ENCODE measurements around the gene NAALADL2. TPM values are rescaled to one million over a fixed set of nuclear protein-coding genes. Genes with fewer than 3 reads are reported as not detected.

NAALADL2 gene
- total and polyA plus RNA-seq, 2 of the 13 experiments (the other 11 are each of a cell fraction or from before 2014, with no cell fraction given): 0.08 TPM; not detected in 1

GRCh38 chr3:175077216-175077615 is 218.1 kb downstream of the NAALADL2 start:
- no peaks in the 10 kb centered on the region for H3K4me1 ChIP-seq (ENCODE audit: insufficient read depth, low read length)
- ATAC-seq (no peak), FAIRE-seq (no peak), DNase-seq (ENCODE audit: low spot score) (no peak)
- H3K79me2 ChIP-seq (ENCODE audit: insufficient read depth, low read length): no peaks in the 10 kb centered on the region
- WGBS (ENCODE audit: low lambda C conversion rate): under 1% methylated on average over 3 of the region's 3 CpGs
- no peak overlapping the region for H3K4me2 ChIP-seq (ENCODE audit: low read depth, low read length)
- no peak overlapping the region for H3K27ac ChIP-seq (ENCODE audit: extremely low read length, insufficient read depth, low read length)
- CTCF ChIA-PET (ENCODE audit: low intra/inter-chr PET ratio, low total read pairs): no interaction called here
- no peak overlapping the region for H2AFZ ChIP-seq (ENCODE audit: low read length)
- no peak overlapping the region for H3K9ac ChIP-seq (ENCODE audit: insufficient read depth, low read depth, low read length)
- no peak for TF ChIP-seq ATF3 (CRISPR knock-in tag; IDR thresholded peaks at IDR 0.05)
- no peak for TF ChIP-seq CENPX (CRISPR knock-in tag; IDR thresholded peaks at IDR 0.05)
- TF ChIP-seq ZFY (CRISPR knock-in tag; IDR thresholded peaks at IDR 0.05): no peak
- no peak for TF ChIP-seq TIGD3 (CRISPR knock-in tag; IDR thresholded peaks at IDR 0.05; ENCODE audit: borderline replicate concordance)
- TF ChIP-seq MAFK (conservative IDR thresholded peaks at IDR 0.05 in 1 of 2, IDR thresholded peaks at IDR 0.05 in 1 of 2; ENCODE audit: low read length in 2 of 2): no peak
- no peak for TF ChIP-seq UBTF (CRISPR knock-in tag; IDR thresholded peaks at IDR 0.05)
- no peak for TF ChIP-seq GATAD1 (CRISPR knock-in tag; IDR thresholded peaks at IDR 0.05)
- TF ChIP-seq ZMYM3 (CRISPR knock-in tag; IDR thresholded peaks at IDR 0.05): no peak
- no peak for TF ChIP-seq ZNF234 (CRISPR knock-in tag; conservative IDR thresholded peaks at IDR 0.05)
- TF ChIP-seq MTF1 (CRISPR knock-in tag; IDR thresholded peaks at IDR 0.05): no peak
- no peak for TF ChIP-seq HNF1A (IDR thresholded peaks at IDR 0.05; ENCODE audit: low read depth)
- TF ChIP-seq HNF1A (CRISPR knock-in tag; IDR thresholded peaks at IDR 0.05; ENCODE audit: borderline replicate concordance): no peak
- TF ChIP-seq RFXAP (CRISPR knock-in tag; IDR thresholded peaks at IDR 0.05; ENCODE audit: borderline replicate concordance): no peak
- TF ChIP-seq NCOR1 (IDR thresholded peaks at IDR 0.05; ENCODE audit: borderline replicate concordance, low read length): no peak
- no peak overlapping the region for H3K4me3 ChIP-seq (replicated peaks in 1 of 3; ENCODE audit: insufficient read depth in 1 of 3, low read depth in 2 of 3, low read length in 3 of 3)
- BruUV-seq (replicated peaks): no TSS peak
- no peaks in the 10 kb centered on the region for H3K36me3 ChIP-seq (replicated peaks in 1 of 2; ENCODE audit: control insufficient read depth in 1 of 2, insufficient read depth in 2 of 2, low read length in 2 of 2)
- intact Hi-C loops (cut with micrococcal nuclease; ENCODE audit: unreplicated experiment) (no loop called here), in situ Hi-C loops (cut with HindIII; ENCODE audit: extremely low pct_ligation_motif_present, low pct_unique_long_range_greater_than_20kb) (no loop called here)
- no peaks in the 10 kb centered on the region for H4K20me1 ChIP-seq (ENCODE audit: insufficient read depth, low read length)
- H3K27me3 ChIP-seq (ENCODE audit: control insufficient read depth in 1 of 2, insufficient read depth in 2 of 2, low read length in 2 of 2): no peaks in the 10 kb centered on the region
- POLR2A ChIA-PET: no interaction called here
- H3K9me3 ChIP-seq (ENCODE audit: low read length): no peaks in the 10 kb centered on the region
